HFFc6 (cell line): ENCODE data around the gene PGGT1B. TPM values are rescaled to one million over a fixed set of nuclear protein-coding genes. Genes with fewer than 3 reads are reported as not detected.

ENCODE experiments used
- DNase-seq: peaks from one replicate; pipeline ENCODE4 v3.0.0-alpha.2; 2018
- H3K27ac Mint-ChIP-seq: 2 replicates; pipeline ENCODE4 v1.8.0; 2020; ENCODE audit warnings: mild to moderate bottlenecking, mixed read lengths
- H3K27me3 Mint-ChIP-seq: 2 replicates; pipeline ENCODE4 v1.8.0; 2021; ENCODE audit warnings: mild to moderate bottlenecking, moderate library complexity, mixed read lengths; ENCODE audit not compliant: insufficient read depth
- H3K36me3 Mint-ChIP-seq: 2 replicates; pipeline ENCODE4 v1.8.0; 2021; ENCODE audit warnings: low read depth, mixed read lengths
- H3K4me1 Mint-ChIP-seq: 2 replicates; pipeline ENCODE4 v1.8.0; 2020; ENCODE audit warnings: low read depth, mixed read lengths
- H3K4me3 Mint-ChIP-seq: 2 replicates; pipeline ENCODE4 v1.8.0; 2020; ENCODE audit warnings: mild to moderate bottlenecking, moderate library complexity, mixed read lengths
- H3K9me3 Mint-ChIP-seq: 2 replicates; pipeline ENCODE4 v1.8.0; 2020; ENCODE audit warnings: mild to moderate bottlenecking, mixed read lengths
- CTCF ChIP-seq: fragments of 200-600 bp; sonication (generic); IDR thresholded peaks from 2 replicates; pipeline ENCODE4 v1.5.0; 2021; ENCODE audit warnings: antibody characterized with exemption, mild to moderate bottlenecking
- total RNA-seq, 6 experiments: library from RNA; stranded (reverse); fragmentation: NEBNext Ultra II Directional; extraction: Animal tissue kit (Norgen Biotek cat#: 25700); gene quantifications; 2 replicates in 1 of 6; 3 replicates in 5 of 6; pipeline ENCODE4 v1.2.3, GENCODE V29; 2021

The PGGT1B gene
- total RNA-seq, 6 experiments from 2014 or later, result 28.2 to 40.1 (median 35.0) TPM

DNA sequence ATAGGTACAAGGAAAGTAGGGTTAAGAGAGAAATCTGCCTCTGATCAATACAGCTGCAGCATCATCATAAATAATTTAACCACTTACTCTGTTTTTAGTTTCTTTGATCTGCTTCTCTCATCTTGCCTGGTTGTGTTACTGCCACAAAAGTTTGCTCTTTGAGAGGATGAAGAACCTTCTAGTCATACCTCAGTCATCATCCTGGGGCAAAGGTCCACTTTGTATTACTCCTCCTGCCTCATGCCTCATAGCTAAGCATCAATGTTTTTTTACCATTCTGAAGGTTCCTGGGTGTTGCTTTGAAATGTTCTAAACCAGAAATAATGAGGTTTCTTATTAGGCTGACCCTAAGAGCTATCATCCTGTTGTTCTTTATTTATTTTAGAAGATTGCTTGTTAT, 75.9 kb downstream of the PGGT1B start:
- Mint-ChIP-seq H3K9me3 (no peaks in the 10 kb centered on the region), H3K27ac (no peak overlapping the region), H3K36me3 (no peaks in the 10 kb centered on the region), H3K4me1 (peaks cover 24% of the 10 kb centered on the region), H3K4me3 (no peak overlapping the region), H3K27me3 (peaks cover 10% of the 10 kb centered on the region)
- no peak for TF ChIP-seq CTCF
- peak; percentile 28 for DNase-seq

DNA sequence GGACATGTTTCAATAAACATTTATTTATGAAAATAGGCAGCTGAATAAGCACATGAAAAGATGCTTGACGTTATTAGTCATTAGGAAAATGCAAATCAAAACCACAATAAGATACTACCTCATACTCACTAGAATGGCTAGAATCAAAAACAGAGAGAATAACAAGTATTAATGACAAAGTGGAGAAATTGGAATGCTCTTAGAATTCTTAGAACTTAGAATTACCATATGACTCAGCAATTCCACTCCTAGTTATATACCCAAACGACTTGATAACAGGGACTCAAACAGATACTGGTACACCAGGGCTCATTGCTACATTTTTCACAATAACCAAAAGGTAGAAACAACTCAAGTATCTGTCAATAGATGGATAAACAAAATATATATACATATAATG, 77.9 kb downstream of the PGGT1B start:
- peaks cover 11% of the 10 kb centered on the region for H3K27me3 Mint-ChIP-seq
- H3K27ac Mint-ChIP-seq, result no peak overlapping the region
- no peak overlapping the region for H3K4me3 Mint-ChIP-seq

DNA sequence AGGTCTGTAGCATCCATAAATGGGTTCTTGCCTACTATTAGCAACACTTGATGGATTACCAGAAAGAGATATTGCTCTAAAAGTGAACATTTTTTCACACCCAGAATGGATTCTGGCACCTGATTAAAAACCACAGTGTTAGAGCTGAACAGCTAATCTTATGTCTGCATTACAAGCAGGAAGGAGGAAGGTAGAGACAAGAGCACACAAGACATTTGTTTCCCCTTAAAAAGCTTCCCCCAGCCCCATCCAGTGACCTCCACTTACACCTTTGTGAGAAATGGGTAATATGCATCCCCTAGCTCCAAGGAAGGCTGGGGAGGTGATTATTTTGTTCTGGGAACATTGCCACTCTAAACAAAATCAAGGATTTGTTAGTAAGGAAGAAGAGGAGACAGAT, 80.9 kb downstream of the PGGT1B start:
- Mint-ChIP-seq H3K27me3 (peaks cover 37% of the 10 kb centered on the region), H3K36me3 (no peaks in the 10 kb centered on the region), H3K9me3 (no peaks in the 10 kb centered on the region), H3K27ac (no peak overlapping the region), H3K4me1 (peaks cover 28% of the 10 kb centered on the region), H3K4me3 (no peak overlapping the region)
- no peak for DNase-seq
- TF ChIP-seq CTCF, result no peak

More for the DNA sequence above, 77.9 kb downstream of the PGGT1B start:
- H3K36me3 Mint-ChIP-seq, result no peaks in the 10 kb centered on the region
- no peak for TF ChIP-seq CTCF
- no peaks in the 10 kb centered on the region for H3K9me3 Mint-ChIP-seq
- H3K4me1 Mint-ChIP-seq, result peaks cover 33% of the 10 kb centered on the region
- DNase-seq, result peak; percentile 39

GRCh38 chr5:115180165-115180709, 82.4 kb downstream of the PGGT1B start:
- no peak for DNase-seq
- Mint-ChIP-seq H3K4me3 (peak overlapping the region; percentile 87), H3K36me3 (no peaks in the 10 kb centered on the region), H3K9me3 (no peaks in the 10 kb centered on the region), H3K27ac (no peak overlapping the region), H3K4me1 (peaks cover 22% of the 10 kb centered on the region), H3K27me3 (peaks cover 38% of the 10 kb centered on the region)
- TF ChIP-seq CTCF, result no peak

DNA sequence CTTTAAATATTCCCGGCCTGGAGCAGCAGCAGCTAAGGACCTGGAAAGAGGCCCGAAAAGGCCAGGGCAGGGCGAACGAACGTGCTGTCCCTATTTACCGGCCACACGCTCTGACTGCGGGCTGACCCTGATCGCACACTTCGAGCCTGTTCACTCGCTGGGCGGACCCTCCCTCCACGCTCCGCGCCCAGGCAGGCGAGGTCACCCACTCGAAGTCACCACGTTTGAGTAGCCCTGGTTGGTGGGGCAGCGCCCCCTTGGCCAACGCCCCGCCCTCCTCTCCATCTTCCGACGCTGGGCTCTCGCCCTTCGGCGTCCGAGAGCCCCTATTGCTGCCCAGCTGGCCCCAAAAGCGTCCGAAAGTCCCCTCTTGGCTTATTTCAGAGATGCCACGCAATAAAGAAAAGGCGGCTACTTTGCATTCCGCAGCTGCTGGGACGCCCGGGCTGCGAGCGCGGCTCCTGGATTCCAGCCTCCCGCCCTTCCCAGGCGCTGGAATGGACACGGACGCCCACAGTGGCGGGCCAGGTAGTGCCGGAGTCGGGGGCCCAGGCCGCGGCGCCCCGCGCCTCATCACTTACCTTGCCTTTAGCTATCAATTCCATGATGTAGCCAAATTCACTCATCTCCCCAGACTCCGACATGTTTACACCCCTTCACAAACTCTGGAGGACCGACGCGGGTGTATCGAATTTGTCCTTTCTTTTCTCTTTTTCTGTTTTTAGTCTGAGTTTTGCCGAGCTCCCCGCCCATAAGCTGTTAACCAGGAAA, 83.1 kb downstream of the PGGT1B start:
- no peak for DNase-seq
- Mint-ChIP-seq H3K36me3 (no peaks in the 10 kb centered on the region), H3K4me1 (peaks cover 15% of the 10 kb centered on the region), H3K9me3 (no peaks in the 10 kb centered on the region), H3K27me3 (peaks cover 38% of the 10 kb centered on the region), H3K4me3 (peak overlapping the region; percentile 87), H3K27ac (no peak overlapping the region)
- no peak for TF ChIP-seq CTCF
